HG02623 (cell line): ENCODE data around the gene AKR1A1.

Experiments
- ATAC-seq: cut with Tn5 transposase; IDR thresholded peaks from one replicate; pipeline ENCODE4 v1.9.1; 2021; ENCODE audit warnings: moderate library complexity; ENCODE audit not compliant: unreplicated experiment

Gene AKR1A1

DNA sequence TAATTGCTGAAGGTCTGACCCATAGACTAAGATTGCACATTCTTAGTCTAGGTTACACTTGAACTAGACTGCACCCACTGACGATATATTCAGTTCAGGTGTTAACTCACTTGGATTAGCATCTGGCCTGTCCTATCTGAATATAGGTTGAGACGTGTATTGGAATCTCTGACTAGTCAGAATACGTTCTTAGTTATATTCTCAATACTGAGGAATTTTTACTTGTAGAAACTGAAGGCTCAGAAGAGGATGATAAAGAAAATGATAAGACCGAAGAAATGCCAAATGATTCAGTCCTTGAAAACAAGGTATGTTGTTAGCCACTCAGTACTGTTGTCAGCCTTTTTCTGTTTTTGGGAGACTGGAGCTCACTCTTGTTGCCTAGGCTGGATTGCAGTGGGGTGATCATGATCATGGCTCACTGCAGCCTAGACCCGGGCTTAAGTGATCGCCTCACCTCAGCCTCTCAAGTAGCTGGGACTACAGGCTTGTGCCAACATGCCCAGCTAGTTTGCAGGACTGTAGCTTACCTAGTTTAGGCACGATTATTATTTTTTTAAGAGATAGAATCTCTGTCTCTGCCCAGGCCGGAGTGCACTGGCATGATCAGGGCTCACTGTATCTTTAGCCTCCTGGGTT, 62.4 kb downstream of the AKR1A1 start:
- no peak for ATAC-seq

DNA sequence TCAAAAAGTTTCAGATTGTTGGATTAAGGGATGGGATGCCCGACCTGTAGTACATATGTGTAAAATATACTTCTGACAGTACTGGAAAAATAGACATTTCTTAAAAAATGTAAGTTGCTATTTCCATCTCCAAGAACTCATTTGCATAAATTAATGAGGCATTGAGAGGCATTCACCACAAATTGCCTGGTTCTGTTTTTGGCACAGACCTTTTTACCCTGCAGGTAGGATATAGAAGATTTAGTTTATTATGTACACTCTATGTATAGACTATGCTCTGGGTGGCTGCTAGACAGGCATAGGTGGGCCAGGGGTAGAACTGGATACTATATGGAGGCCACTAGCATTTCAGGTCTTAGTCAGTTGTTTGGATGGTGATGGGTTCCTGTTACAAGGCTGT, 65.3 kb downstream of the AKR1A1 start:
- ATAC-seq: no peak

- ATAC-seq: no peak
Measured at GRCh38 chr1:45617618-45618017, 67.0 kb downstream of the AKR1A1 start.

GRCh38 chr1:45619149-45619921, 68.7 kb downstream of the AKR1A1 start:
- no peak for ATAC-seq
